NCI-H2171 treated with DMSO at 0.1 percent for 48 hours (cell line): ENCODE results near the gene APLF.
"Not testable (repeated sequence)": the region's sequence is repeated elsewhere in the genome, so short reads cannot be mapped to it uniquely, and the experiment has no call there.

ENCODE experiments used
- DNase-seq: peaks from one replicate; lab custom pipeline; 2025; lab: John Stamatoyannopoulos, UW

The APLF gene

GRCh38 chr2:68476454-68476853, 9.1 kb downstream of the APLF start:
- no peak for DNase-seq

- DNase-seq: no peak
Observed at GRCh38 chr2:68478688-68479087, 11.3 kb downstream of the APLF start.

- no peak for DNase-seq
Observed at GRCh38 chr2:68482296-68482820, 15.0 kb downstream of the APLF start.

- no peak for DNase-seq
Observed at GRCh38 chr2:68483011-68483410, 15.6 kb downstream of the APLF start.

- DNase-seq: peak; percentile 21
Observed at GRCh38 chr2:68487773-68488355, 20.5 kb downstream of the APLF start.

- DNase-seq: not testable (repeated sequence)
Observed at GRCh38 chr2:68488605-68489004, 21.2 kb downstream of the APLF start.

- DNase-seq: no peak
Observed at GRCh38 chr2:68489282-68489681, 21.9 kb downstream of the APLF start.

- DNase-seq: no peak
Observed at GRCh38 chr2:68491582-68491981, 24.2 kb downstream of the APLF start.

GRCh38 chr2:68499133-68499532, 31.7 kb downstream of the APLF start:
- DNase-seq: no peak

GRCh38 chr2:68500649-68501048, 33.3 kb downstream of the APLF start:
- DNase-seq: no peak

GRCh38 chr2:68501768-68502167, 34.4 kb downstream of the APLF start:
- no peak for DNase-seq

- no peak for DNase-seq
Observed at GRCh38 chr2:68505603-68506159, 38.3 kb downstream of the APLF start.

GRCh38 chr2:68506170-68506569, 38.8 kb downstream of the APLF start:
- no peak for DNase-seq

- DNase-seq: no peak
Observed at GRCh38 chr2:68512326-68512725, 44.9 kb downstream of the APLF start.

- DNase-seq: peak; percentile 32
Observed at GRCh38 chr2:68512966-68513365, 45.6 kb downstream of the APLF start.

- DNase-seq: no peak
Observed at GRCh38 chr2:68514316-68514929, 47.0 kb downstream of the APLF start.

GRCh38 chr2:68516051-68516955, 48.9 kb downstream of the APLF start:
- DNase-seq: no peak

- no peak for DNase-seq
Observed at GRCh38 chr2:68519236-68519635, 51.9 kb downstream of the APLF start.

GRCh38 chr2:68521037-68521436, 53.7 kb downstream of the APLF start:
- no peak for DNase-seq

- not testable (repeated sequence) for DNase-seq
Observed at GRCh38 chr2:68526943-68527342, 59.6 kb downstream of the APLF start.

- DNase-seq: not testable (repeated sequence)
Observed at GRCh38 chr2:68527343-68528081, 60.1 kb downstream of the APLF start.

- not testable (repeated sequence) for DNase-seq
Observed at GRCh38 chr2:68529156-68529555, 61.8 kb downstream of the APLF start.
